Uterus (tissue), 4 donors: ENCODE data around the gene CDH4. TPM values are rescaled to one million over a fixed set of nuclear protein-coding genes. Genes with fewer than 3 reads are reported as not detected.

ENCODE experiments used
- DNase-seq, 2 donors: peaks; one replicate each; pipeline ENCODE4 v3.0.0-alpha.2; 2019 to 2020
- H3K27ac ChIP-seq, 2 donors: fragments of 200-600 bp; sonication (generic); 1 replicate in 1 of 2; 2 replicates in 1 of 2; pipeline ENCODE4 v1.5.1; 2016 to 2018
- H3K27me3 ChIP-seq, 2 donors: fragments of 200-600 bp; sonication (generic); one replicate each; pipeline ENCODE4 v1.5.1; 2018 to 2019; ENCODE audit warnings: control low read depth in 1 of 2
- H3K36me3 ChIP-seq, 2 donors: fragments of 200-600 bp; sonication (generic); one replicate each; pipeline ENCODE4 v1.5.1; 2019; ENCODE audit warnings: control low read depth in 1 of 2
- H3K4me1 ChIP-seq, 2 donors: fragments of 200-600 bp; sonication (generic); one replicate each; pipeline ENCODE4 v1.5.1; 2018 to 2019; ENCODE audit warnings: control low read depth in 1 of 2
- H3K4me3 ChIP-seq, 2 donors: fragments of 200-600 bp; sonication (generic); 1 replicate in 1 of 2; 2 replicates in 1 of 2; pipeline ENCODE4 v1.5.1; 2018 to 2019; ENCODE audit warnings: mild to moderate bottlenecking in 1 of 2
- H3K9me3 ChIP-seq, 2 donors: fragments of 200-600 bp; sonication (generic); one replicate each; pipeline ENCODE4 v1.5.1; 2019; ENCODE audit warnings: control low read depth in 1 of 2
- POLR2A ChIP-seq, 2 donors: fragments of 450-650 bp; IDR thresholded peaks; one replicate each; pipeline ENCODE4 v1.6.1; 2016; ENCODE audit warnings: antibody characterized with exemption in 2 of 2, mild to moderate bottlenecking in 1 of 2, moderate library complexity in 1 of 2
- intact Hi-C: fragments of 100-400 bp; cut with DNase I; formaldehyde crosslinking; loops from one replicate; pipeline ENCODE4 v1.15.1; 2023; ENCODE audit warnings: low total_unique reads
- total RNA-seq, 4 donors: library from RNA; depleted of rRNA in 3 of 4; stranded (reverse); fragments of >200 nt in 3 of 4; gene quantifications; one replicate each; pipeline versions ENCODE4 v1.1.0 to v1.2.4, GENCODE V29; 2014 to 2023
- TF ChIP-seq, protein P1 (sequence below), 4 experiments: fragments of 200-600 bp in 2 of 4; fragments of 450-650 bp in 2 of 4; sonication (generic) in 2 of 4; IDR thresholded peaks; one replicate each; pipeline ENCODE4 v1.5.1; 2016 to 2019; ENCODE audit warnings: antibody characterized with exemption in 4 of 4, mild to moderate bottlenecking in 2 of 4, moderate library complexity in 1 of 4
- donor health status: DM: yes; HTN: yes; CAD: no.

CDH4 gene
- total RNA-seq, 4 donors from 2014 or later = under 0.01 to 0.55 TPM; not detected in 2

DNA sequence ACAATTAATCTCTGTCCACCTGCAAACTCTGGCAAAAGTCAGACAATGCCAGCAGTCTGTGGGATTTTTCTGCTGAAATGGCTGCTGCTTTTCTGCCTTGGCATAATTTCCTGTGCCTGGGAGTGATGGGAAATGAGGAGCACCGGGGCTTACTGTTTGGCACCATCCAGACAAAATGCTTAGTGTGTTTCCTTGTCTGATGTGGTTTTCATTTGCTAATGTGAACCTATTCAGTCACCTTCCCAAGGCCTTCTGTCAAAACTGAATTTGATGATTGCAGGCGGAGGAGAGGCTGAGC is 56.4 kb downstream of the CDH4 start:
- intact Hi-C loops = no loop called here
- Histone ChIP-seq H3K27ac (no peak overlapping the region), H3K4me1 (no peaks in the 10 kb centered on the region), H3K36me3 (no peaks in the 10 kb centered on the region), H3K27me3 (no peaks in the 10 kb centered on the region), H3K4me3 (no peak overlapping the region), H3K9me3 (no peaks in the 10 kb centered on the region)
- TF ChIP-seq, protein P1, sequence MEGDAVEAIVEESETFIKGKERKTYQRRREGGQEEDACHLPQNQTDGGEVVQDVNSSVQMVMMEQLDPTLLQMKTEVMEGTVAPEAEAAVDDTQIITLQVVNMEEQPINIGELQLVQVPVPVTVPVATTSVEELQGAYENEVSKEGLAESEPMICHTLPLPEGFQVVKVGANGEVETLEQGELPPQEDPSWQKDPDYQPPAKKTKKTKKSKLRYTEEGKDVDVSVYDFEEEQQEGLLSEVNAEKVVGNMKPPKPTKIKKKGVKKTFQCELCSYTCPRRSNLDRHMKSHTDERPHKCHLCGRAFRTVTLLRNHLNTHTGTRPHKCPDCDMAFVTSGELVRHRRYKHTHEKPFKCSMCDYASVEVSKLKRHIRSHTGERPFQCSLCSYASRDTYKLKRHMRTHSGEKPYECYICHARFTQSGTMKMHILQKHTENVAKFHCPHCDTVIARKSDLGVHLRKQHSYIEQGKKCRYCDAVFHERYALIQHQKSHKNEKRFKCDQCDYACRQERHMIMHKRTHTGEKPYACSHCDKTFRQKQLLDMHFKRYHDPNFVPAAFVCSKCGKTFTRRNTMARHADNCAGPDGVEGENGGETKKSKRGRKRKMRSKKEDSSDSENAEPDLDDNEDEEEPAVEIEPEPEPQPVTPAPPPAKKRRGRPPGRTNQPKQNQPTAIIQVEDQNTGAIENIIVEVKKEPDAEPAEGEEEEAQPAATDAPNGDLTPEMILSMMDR (IDR thresholded peaks at IDR 0.05) = no peak
- no peak for TF ChIP-seq POLR2A (IDR thresholded peaks at IDR 0.05)
- no peak for DNase-seq

DNA sequence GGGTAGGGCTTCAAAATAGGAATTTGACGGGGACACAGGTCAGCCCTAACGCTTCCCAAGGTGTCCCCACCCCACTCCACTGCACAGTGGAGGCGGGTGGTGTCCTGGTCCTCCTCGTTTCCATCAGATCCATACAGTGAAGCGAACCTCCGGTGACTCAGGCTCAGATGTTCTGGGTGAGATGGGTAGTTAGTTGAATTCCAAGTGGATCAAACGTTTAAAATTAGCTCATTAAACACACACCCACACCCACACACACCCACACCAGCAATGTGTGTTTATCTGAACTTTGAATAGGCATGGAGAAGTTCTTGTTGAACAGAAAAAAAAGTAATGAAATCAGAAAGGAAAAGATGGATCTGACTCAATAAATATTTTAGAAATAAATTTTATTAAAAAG is 58.9 kb downstream of the CDH4 start:
- Histone ChIP-seq H3K4me3 (no peak overlapping the region), H3K4me1 (no peaks in the 10 kb centered on the region), H3K36me3 (no peaks in the 10 kb centered on the region), H3K27me3 (no peaks in the 10 kb centered on the region), H3K9me3 (no peaks in the 10 kb centered on the region), H3K27ac (no peak overlapping the region)
- no peak for DNase-seq
- TF ChIP-seq POLR2A (IDR thresholded peaks at IDR 0.05) = no peak
- TF ChIP-seq, protein P1 (IDR thresholded peaks at IDR 0.05) = no peak
- intact Hi-C loops = no loop called here

DNA sequence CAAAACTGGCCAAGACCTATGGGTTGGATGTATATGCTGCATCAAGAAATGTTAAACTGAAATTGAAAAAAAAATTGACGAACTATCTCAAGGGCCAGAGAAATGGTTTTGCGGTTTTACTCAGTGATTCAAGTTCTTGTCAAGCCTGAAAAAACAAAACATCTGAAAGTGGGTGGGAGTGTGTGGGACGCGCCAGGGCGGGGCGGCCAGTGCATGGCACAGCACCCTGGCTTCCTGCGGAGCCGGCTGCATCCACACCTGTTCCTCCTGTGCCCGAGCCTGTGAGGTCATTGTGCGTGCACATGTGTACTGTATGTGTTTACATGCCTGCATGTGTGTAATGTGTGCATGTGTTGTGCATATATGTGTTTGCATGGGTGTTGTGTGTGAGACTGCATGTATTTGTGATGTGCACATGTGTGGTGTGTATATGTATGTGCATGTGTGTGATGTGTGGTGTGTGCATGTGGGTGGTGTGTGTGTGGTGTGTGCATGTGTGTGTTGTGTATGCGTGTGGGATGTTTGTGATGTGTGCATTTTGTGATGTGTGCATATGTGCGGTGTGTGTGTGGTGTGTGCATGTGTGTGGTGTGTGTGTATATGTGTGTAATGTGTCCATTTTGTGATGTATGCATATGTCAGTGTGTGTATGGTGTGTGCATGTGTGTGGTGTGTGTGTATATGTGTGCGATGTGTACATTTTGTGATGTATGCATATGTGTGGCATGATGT is 59.8 kb downstream of the CDH4 start:
- no peak for DNase-seq
- H3K4me3 ChIP-seq = no peak overlapping the region
- no peaks in the 10 kb centered on the region for H3K9me3 ChIP-seq
- no peaks in the 10 kb centered on the region for H3K36me3 ChIP-seq
- intact Hi-C loops = no loop called here
- TF ChIP-seq POLR2A (IDR thresholded peaks at IDR 0.05) = no peak
- TF ChIP-seq, protein P1 (IDR thresholded peaks at IDR 0.05) = no peak
- H3K4me1 ChIP-seq = no peaks in the 10 kb centered on the region
- no peaks in the 10 kb centered on the region for H3K27me3 ChIP-seq
- no peak overlapping the region for H3K27ac ChIP-seq

DNA sequence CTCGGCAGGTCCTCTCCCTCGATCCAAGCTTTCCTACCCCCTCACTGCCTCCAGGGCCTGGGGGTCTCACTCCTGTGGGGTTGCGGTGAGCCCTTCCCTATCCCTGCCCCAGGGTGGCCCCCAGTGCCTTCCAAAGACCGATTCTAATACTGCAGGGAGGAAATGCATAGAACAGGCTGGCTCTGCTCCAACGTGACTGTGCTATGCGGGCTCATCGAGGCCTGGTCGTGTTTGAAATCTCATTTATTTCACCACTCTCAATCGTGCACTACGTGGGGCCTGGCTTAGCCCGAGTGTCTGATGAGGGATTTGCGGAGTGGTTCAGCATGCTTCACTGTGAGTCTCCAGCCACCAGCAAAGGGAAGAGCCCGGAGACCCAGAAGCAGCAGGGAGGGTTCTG is 60.9 kb downstream of the CDH4 start:
- TF ChIP-seq POLR2A (IDR thresholded peaks at IDR 0.05) = no peak
- TF ChIP-seq, protein P1 (IDR thresholded peaks at IDR 0.05) = no peak
- intact Hi-C loops = no loop called here
- Histone ChIP-seq H3K4me3 (no peak overlapping the region), H3K36me3 (no peaks in the 10 kb centered on the region), H3K4me1 (no peaks in the 10 kb centered on the region), H3K9me3 (no peaks in the 10 kb centered on the region), H3K27ac (no peak overlapping the region), H3K27me3 (no peaks in the 10 kb centered on the region)
- no peak for DNase-seq

DNA sequence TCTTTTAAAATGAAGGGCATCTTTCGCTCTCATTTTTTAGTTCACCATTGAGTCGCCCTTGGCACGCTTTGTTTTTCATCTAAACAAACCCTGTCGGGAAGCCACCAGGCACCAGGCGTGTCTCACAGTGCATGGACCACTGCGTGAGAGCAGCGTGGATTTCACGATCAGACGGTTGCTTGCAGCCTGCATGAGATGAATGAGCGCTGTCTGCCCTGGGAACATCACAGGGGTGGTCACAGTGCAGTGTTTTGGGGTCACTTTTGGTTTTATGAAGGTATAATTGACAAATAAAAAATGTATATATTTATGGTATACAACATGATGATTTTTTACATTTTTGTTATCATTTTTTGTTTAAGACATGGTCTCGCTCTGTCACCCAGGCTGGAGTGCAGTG is 61.3 kb downstream of the CDH4 start:
- no peak overlapping the region for H3K4me3 ChIP-seq
- H3K4me1 ChIP-seq = no peaks in the 10 kb centered on the region
- intact Hi-C loops = no loop called here
- TF ChIP-seq, protein P1 (IDR thresholded peaks at IDR 0.05) = no peak
- no peak for TF ChIP-seq POLR2A (IDR thresholded peaks at IDR 0.05)
- H3K27me3 ChIP-seq = no peaks in the 10 kb centered on the region
- no peak for DNase-seq
- H3K36me3 ChIP-seq = no peaks in the 10 kb centered on the region
- no peak overlapping the region for H3K27ac ChIP-seq
- no peaks in the 10 kb centered on the region for H3K9me3 ChIP-seq
